Fibroblast of lung (primary cell): Measurements from ENCODE around the gene WDR20. TPM values are rescaled to one million over a fixed set of nuclear protein-coding genes. Genes with fewer than 3 reads are reported as not detected.

ENCODE experiments used
- DNase-seq, 2 donors: peaks; one replicate each; pipeline versions ENCODE4 v3.0.0 to v3.0.0-alpha.2; 2010; ENCODE audit warnings: low read depth in 2 of 2
- H2AFZ ChIP-seq: 2 replicates; pipeline ENCODE4 v1.5.1; 2012; ENCODE audit warnings: low read length, control low read depth, inconsistent platforms
- H3K27ac ChIP-seq: 2 replicates; pipeline ENCODE4 v1.5.1; 2011; ENCODE audit warnings: low read length, control low read depth; ENCODE audit not compliant: insufficient read depth
- H3K27me3 ChIP-seq: 2 replicates; pipeline ENCODE4 v1.5.1; 2011; ENCODE audit warnings: mild to moderate bottlenecking, low read length; ENCODE audit not compliant: control insufficient read depth, insufficient read depth
- H3K36me3 ChIP-seq: 2 replicates; pipeline ENCODE4 v1.5.1; 2011; ENCODE audit warnings: low read length; ENCODE audit not compliant: control insufficient read depth, insufficient read depth
- H3K4me1 ChIP-seq: 2 replicates; pipeline ENCODE4 v1.5.1; 2011; ENCODE audit warnings: low read length; ENCODE audit not compliant: control insufficient read depth, insufficient read depth; ENCODE audit errors: extremely low read depth
- H3K4me2 ChIP-seq: 2 replicates; pipeline ENCODE4 v1.5.1; 2011; ENCODE audit warnings: low read length, control low read depth; ENCODE audit not compliant: insufficient read depth; ENCODE audit errors: extremely low read depth
- H3K4me3 ChIP-seq, 4 experiments: fragments of 200-600 bp in 1 of 4; sonication (generic) in 1 of 4; replicated peaks in 1 of 4; 2 replicates each; pipeline ENCODE4 v1.5.1; 2011 to 2016; ENCODE audit warnings: low read length in 4 of 4, low read depth in 3 of 4, mild to moderate bottlenecking in 3 of 4, control low read depth in 2 of 4, inconsistent platforms in 1 of 4, mixed read lengths in 1 of 4; ENCODE audit not compliant: insufficient read depth in 1 of 4; ENCODE audit errors: control extremely low read depth in 1 of 4
- H3K79me2 ChIP-seq: 2 replicates; pipeline ENCODE4 v1.5.1; 2012; ENCODE audit warnings: mild to moderate bottlenecking, low read length, inconsistent platforms; ENCODE audit not compliant: control insufficient read depth, insufficient read depth
- H3K9ac ChIP-seq: 2 replicates; pipeline ENCODE4 v1.5.1; 2011; ENCODE audit warnings: mild to moderate bottlenecking, low read length, control low read depth; ENCODE audit not compliant: insufficient read depth
- H3K9me3 ChIP-seq: 2 replicates; pipeline ENCODE4 v1.5.1; 2012; ENCODE audit warnings: low read depth, low read length; ENCODE audit not compliant: control insufficient read depth, insufficient read depth
- H4K20me1 ChIP-seq: 2 replicates; pipeline ENCODE4 v1.5.1; 2011; ENCODE audit warnings: low read length; ENCODE audit not compliant: control insufficient read depth, insufficient read depth; ENCODE audit errors: extremely low read depth
- EZH2 ChIP-seq: IDR thresholded peaks from 2 replicates; pipeline ENCODE4 v1.5.1; 2012; ENCODE audit warnings: low read length, control low read depth, mild to moderate bottlenecking; ENCODE audit errors: missing control alignments
- polyA minus RNA-seq: library from RNA; depleted of rRNA, polyadenylated mRNA; stranded (reverse); fragments of >200 nt; gene quantifications from 2 replicates; pipeline ENCODE4 v1.2.3, GENCODE V29; 2011; ENCODE audit warnings: low replicate concordance
- polyA plus RNA-seq, 2 donors: library from polyadenylated mRNA; depleted of rRNA in 1 of 2; stranded (reverse) in 1 of 2; unstranded in 1 of 2; fragments of >200 nt; gene quantifications; 2 replicates each; pipeline ENCODE4 v1.2.1, GENCODE V29; 2011 to 2012; ENCODE audit warnings: missing spikeins in 1 of 2
- total RNA-seq: library from RNA; depleted of rRNA; stranded (reverse); fragments of >200 nt; gene quantifications from 2 replicates; pipeline ENCODE4 v1.2.1, GENCODE V29; 2014
- TF ChIP-seq, protein P1 (sequence below), 2 donors: IDR thresholded peaks in 1 of 2; conservative IDR thresholded peaks in 1 of 2; 1 replicate in 1 of 2; 2 replicates in 1 of 2; pipeline ENCODE4 v1.5.1; 2011 to 2012; ENCODE audit warnings: low read length in 2 of 2, control low read depth in 1 of 2, inconsistent platforms in 1 of 2, low read depth in 1 of 2, mild to moderate bottlenecking in 1 of 2

WDR20 gene
- total RNA-seq = 13.4 and 17.8 TPM in 2 replicates
- 16.1 and 17.2 TPM in 2 replicates for polyA plus RNA-seq
- polyA plus RNA-seq (2012) = 15.0 and 16.4 TPM in 2 replicates
- polyA minus RNA-seq = 8.3 and 24.4 TPM in 2 replicates

DNA sequence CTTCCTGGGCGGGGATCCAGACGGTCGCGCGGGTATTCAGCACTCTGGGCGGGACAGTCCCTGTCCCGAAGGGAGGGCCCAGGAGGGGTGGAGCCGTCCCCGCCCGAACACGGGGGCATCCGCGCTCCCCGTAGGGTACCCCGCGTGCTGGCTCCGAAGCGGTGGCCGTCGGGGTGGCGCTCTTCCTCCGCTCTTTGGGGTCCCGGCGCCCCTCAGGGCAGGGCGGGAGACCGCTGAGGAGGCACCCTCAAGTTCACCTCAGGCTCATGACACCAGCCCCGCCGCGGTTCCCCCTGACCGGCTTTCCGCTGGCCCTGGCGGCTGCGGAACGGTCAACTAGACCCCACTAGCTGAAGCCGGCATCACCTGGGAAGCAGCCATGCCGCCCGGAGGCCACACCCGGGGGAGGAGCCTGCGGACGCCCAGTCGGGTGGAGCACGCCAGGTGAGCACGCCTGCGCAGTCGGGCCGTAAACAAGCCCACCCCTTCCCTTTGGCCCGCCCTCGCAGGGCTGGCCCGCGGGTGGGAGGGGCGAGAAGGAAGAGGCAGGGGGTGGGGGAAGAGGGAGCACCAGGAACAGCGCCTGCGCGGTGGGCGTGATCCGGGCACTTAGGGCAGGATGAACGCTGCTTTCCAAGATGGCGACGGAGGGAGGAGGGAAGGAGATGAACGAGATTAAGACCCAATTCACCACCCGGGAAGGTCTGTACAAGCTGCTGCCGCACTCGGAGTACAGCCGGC, at the start of gene WDR20:
Gene WDR20, plus strand, starts transcription at position 612 of the 741 bp plus-strand sequence. Its CDS starts 27 bp downstream, at position 639.
- peak within 1 kb of the TSS; percentile 95 for H3K4me2 ChIP-seq
- peak within 1 kb of the TSS; percentile 96 for H2AFZ ChIP-seq
- no peaks in the 10 kb centered on the region for H3K27me3 ChIP-seq
- H3K27ac ChIP-seq = peak within 1 kb of the TSS; percentile 87
- TF ChIP-seq EZH2 = no peak
- TF ChIP-seq, protein P1, sequence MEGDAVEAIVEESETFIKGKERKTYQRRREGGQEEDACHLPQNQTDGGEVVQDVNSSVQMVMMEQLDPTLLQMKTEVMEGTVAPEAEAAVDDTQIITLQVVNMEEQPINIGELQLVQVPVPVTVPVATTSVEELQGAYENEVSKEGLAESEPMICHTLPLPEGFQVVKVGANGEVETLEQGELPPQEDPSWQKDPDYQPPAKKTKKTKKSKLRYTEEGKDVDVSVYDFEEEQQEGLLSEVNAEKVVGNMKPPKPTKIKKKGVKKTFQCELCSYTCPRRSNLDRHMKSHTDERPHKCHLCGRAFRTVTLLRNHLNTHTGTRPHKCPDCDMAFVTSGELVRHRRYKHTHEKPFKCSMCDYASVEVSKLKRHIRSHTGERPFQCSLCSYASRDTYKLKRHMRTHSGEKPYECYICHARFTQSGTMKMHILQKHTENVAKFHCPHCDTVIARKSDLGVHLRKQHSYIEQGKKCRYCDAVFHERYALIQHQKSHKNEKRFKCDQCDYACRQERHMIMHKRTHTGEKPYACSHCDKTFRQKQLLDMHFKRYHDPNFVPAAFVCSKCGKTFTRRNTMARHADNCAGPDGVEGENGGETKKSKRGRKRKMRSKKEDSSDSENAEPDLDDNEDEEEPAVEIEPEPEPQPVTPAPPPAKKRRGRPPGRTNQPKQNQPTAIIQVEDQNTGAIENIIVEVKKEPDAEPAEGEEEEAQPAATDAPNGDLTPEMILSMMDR (conservative IDR thresholded peaks at IDR 0.05 in 1 of 2, IDR thresholded peaks at IDR 0.05 in 1 of 2; ENCODE audit: low read depth in 1 of 2, low read length in 2 of 2) = no peak
- H3K4me1 ChIP-seq = peaks cover 2% of the 10 kb centered on the region
- no peaks in the 10 kb centered on the region for H3K9me3 ChIP-seq
- H3K79me2 ChIP-seq = peaks cover 38% of the 10 kb centered on the region
- peak; percentile 92 to 95 for DNase-seq
- peak within 1 kb of the TSS; percentile 92 to 99 (median 94) for H3K4me3 ChIP-seq
- H4K20me1 ChIP-seq = no peaks in the 10 kb centered on the region
- peak within 1 kb of the TSS; percentile 90 for H3K9ac ChIP-seq
- H3K36me3 ChIP-seq = no peaks in the 10 kb centered on the region

DNA sequence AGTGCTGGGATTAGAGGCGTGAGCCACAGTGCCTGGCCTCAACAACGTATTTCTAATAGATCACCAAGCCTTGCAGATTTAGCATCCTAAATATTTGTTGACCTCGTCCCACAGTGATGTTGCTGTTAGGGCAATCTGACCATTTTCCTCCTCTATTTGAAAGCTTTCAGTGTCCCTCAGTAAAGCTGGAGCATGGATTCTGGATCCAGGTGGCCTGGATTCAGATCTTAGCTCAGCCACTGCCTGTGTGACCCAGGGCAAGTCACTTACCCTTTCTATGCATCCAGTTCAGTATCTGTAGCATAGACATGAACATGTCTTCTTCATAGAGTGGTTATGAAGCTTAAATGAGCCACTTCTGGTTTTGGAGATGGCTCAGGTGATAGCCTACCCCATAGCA, 49.0 kb upstream of the WDR20 start:
- no peak for DNase-seq
- H4K20me1 ChIP-seq = no peaks in the 10 kb centered on the region
- no peaks in the 10 kb centered on the region for H3K36me3 ChIP-seq
- peaks cover 4% of the 10 kb centered on the region for H3K4me1 ChIP-seq
- TF ChIP-seq, protein P1 (conservative IDR thresholded peaks at IDR 0.05 in 1 of 2, IDR thresholded peaks at IDR 0.05 in 1 of 2; ENCODE audit: low read depth in 1 of 2, low read length in 2 of 2) = no peak
- no peak for TF ChIP-seq EZH2
- no peak overlapping the region for H3K9ac ChIP-seq
- no peak overlapping the region for H3K4me2 ChIP-seq
- H3K4me3 ChIP-seq = no peak overlapping the region
- H2AFZ ChIP-seq = no peak overlapping the region
- H3K27ac ChIP-seq = no peak overlapping the region
- no peaks in the 10 kb centered on the region for H3K27me3 ChIP-seq
- H3K79me2 ChIP-seq = peaks cover 6% of the 10 kb centered on the region
- no peaks in the 10 kb centered on the region for H3K9me3 ChIP-seq

GRCh38 chr14:102092806-102093205, 46.9 kb upstream of the WDR20 start:
- H3K4me1 ChIP-seq = peaks cover 12% of the 10 kb centered on the region
- DNase-seq = no peak
- H3K4me2 ChIP-seq = no peak overlapping the region
- no peaks in the 10 kb centered on the region for H3K36me3 ChIP-seq
- no peak overlapping the region for H3K27ac ChIP-seq
- H3K9ac ChIP-seq = no peak overlapping the region
- no peaks in the 10 kb centered on the region for H3K9me3 ChIP-seq
- no peaks in the 10 kb centered on the region for H3K79me2 ChIP-seq
- H4K20me1 ChIP-seq = no peaks in the 10 kb centered on the region
- TF ChIP-seq, protein P1 (conservative IDR thresholded peaks at IDR 0.05 in 1 of 2, IDR thresholded peaks at IDR 0.05 in 1 of 2; ENCODE audit: low read depth in 1 of 2, low read length in 2 of 2) = no peak
- no peak overlapping the region for H3K4me3 ChIP-seq
- no peaks in the 10 kb centered on the region for H3K27me3 ChIP-seq
- no peak overlapping the region for H2AFZ ChIP-seq
